Calu3 (cell line): Measurements from ENCODE around the gene DDOST. TPM values are rescaled to one million over a fixed set of nuclear protein-coding genes. Genes with fewer than 3 reads are reported as not detected.

ENCODE experiments used
- BruUV-seq: library from RNA; stranded (reverse); fragments of 400-500 nt; replicated peaks from 2 replicates; lab custom pipeline; 2021; lab: Mats Ljungman, UMichigan
- CTCF ChIA-PET: fragments of 300-600 bp; sonication (Branson Sonifier 250); formaldehyde crosslinking; loops from one replicate; lab custom pipeline; 2022; ENCODE audit warnings: antibody characterized with exemption; lab: Charles Lee
- DNase-seq: peaks from one replicate; pipeline ENCODE4 v3.0.0; 2022
- H3K27ac Mint-ChIP-seq: one replicate; pipeline ENCODE4 v1.8.0; 2022; ENCODE audit warnings: mixed read lengths; ENCODE audit not compliant: unreplicated experiment
- H3K27me3 Mint-ChIP-seq: one replicate; pipeline ENCODE4 v1.8.0; 2022; ENCODE audit warnings: mixed read lengths; ENCODE audit not compliant: unreplicated experiment
- H3K36me3 Mint-ChIP-seq: one replicate; pipeline ENCODE4 v1.8.0; 2022; ENCODE audit warnings: mild to moderate bottlenecking, moderate library complexity, mixed read lengths; ENCODE audit not compliant: insufficient read depth, unreplicated experiment
- H3K4me1 Mint-ChIP-seq: one replicate; pipeline ENCODE4 v1.8.0; 2022; ENCODE audit warnings: mild to moderate bottlenecking, low read depth, mixed read lengths; ENCODE audit not compliant: unreplicated experiment
- H3K4me3 Mint-ChIP-seq: one replicate; pipeline ENCODE4 v1.8.0; 2022; ENCODE audit warnings: mild to moderate bottlenecking, low read depth, moderate library complexity, mixed read lengths; ENCODE audit not compliant: unreplicated experiment
- H3K9me3 Mint-ChIP-seq: one replicate; pipeline ENCODE4 v1.8.0; 2022; ENCODE audit warnings: low read depth, mixed read lengths; ENCODE audit not compliant: unreplicated experiment
- CTCF ChIP-seq: fragments of 200-600 bp; IDR thresholded peaks from one replicate; pipeline ENCODE4 v1.8.0; 2022; ENCODE audit warnings: antibody characterized with exemption; ENCODE audit not compliant: unreplicated experiment
- intact Hi-C: fragments of 100-400 bp; cut with micrococcal nuclease; formaldehyde crosslinking; loops from one replicate; pipeline ENCODE4 v1.10.0; 2022; ENCODE audit not compliant: unreplicated experiment
- total RNA-seq: library from RNA; stranded (reverse); gene quantifications from 2 replicates; pipeline ENCODE4 v1.2.3, GENCODE V29; 2022

Gene DDOST
- total RNA-seq, 1 experiment from 2014 or later = 266 TPM

GRCh38 chr1:20708057-20708456 is 46.9 kb upstream of the DDOST start:
- H3K4me1 Mint-ChIP-seq = no peaks in the 10 kb centered on the region
- intact Hi-C loops = no loop called here
- peaks cover 9% of the 10 kb centered on the region for H3K27me3 Mint-ChIP-seq
- CTCF ChIA-PET = no interaction called here
- H3K36me3 Mint-ChIP-seq = no peaks in the 10 kb centered on the region
- no peak overlapping the region for H3K4me3 Mint-ChIP-seq
- TF ChIP-seq CTCF = no peak
- no peak overlapping the region for H3K27ac Mint-ChIP-seq
- no TSS peak for BruUV-seq
- DNase-seq = no peak
- peaks cover 2% of the 10 kb centered on the region for H3K9me3 Mint-ChIP-seq

DNA sequence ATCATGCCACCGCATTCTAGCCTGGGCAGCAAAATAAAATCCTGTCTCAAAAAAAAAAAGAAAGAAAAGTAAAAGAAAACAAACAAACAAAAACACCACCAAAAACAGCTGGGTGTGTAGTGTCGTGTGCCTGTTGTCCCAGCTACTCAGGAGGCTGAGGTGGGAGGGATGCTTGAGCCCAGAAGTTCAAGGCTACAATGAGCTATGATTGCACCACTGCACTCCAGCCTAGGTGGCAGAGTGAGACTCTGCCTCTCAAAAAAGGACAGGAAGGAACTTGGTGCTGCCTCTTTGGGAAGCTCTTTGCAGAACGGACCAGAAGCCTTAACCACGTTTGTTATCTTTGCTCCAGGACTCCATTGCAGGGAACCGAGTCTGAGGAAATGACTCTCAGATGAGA is 45.7 kb upstream of the DDOST start:
- intact Hi-C loops = no loop called here

DNA sequence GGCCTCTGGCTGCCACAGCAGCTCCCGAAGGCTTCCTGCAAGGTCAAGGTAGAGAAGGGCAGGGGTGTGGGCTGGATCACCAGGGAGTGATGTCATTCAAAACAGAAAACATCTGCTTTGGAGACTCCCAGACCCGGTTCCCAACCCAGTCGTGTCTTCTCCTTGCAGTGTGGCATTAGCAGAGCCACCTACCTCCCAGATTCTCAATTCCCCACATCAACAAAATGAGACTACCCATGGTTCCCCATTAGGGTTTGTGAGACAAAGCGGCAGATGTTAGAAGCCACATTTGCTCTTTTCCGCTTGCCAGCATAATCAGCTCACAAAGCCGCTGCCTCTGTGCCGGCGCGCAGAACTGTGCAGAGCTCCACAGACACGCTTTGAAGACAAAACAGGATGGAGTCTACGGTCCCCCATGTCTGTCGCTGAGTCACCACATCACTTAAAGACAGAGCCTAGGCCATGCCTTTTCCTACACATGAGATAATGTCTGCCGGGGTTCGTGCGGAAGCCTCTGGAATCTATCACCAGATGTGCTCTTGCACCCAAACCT is 44.1 kb upstream of the DDOST start:
- no TSS peak for BruUV-seq

More for the DNA sequence above, 45.7 kb upstream of the DDOST start:
- no peaks in the 10 kb centered on the region for H3K36me3 Mint-ChIP-seq
- no peak for TF ChIP-seq CTCF
- DNase-seq = no peak
- peaks cover 3% of the 10 kb centered on the region for H3K9me3 Mint-ChIP-seq
- H3K4me1 Mint-ChIP-seq = no peaks in the 10 kb centered on the region
- no peak overlapping the region for H3K27ac Mint-ChIP-seq
- H3K27me3 Mint-ChIP-seq = peaks cover 18% of the 10 kb centered on the region
- no TSS peak for BruUV-seq
- no peak overlapping the region for H3K4me3 Mint-ChIP-seq
- CTCF ChIA-PET = interaction anchor here (0.6 to 1.4 kb wide), 3 partner anchors 10 to 79 kb away, joined by 3 to 4 read pairs (median 3); no protein-coding TSS in a partner anchor

DNA sequence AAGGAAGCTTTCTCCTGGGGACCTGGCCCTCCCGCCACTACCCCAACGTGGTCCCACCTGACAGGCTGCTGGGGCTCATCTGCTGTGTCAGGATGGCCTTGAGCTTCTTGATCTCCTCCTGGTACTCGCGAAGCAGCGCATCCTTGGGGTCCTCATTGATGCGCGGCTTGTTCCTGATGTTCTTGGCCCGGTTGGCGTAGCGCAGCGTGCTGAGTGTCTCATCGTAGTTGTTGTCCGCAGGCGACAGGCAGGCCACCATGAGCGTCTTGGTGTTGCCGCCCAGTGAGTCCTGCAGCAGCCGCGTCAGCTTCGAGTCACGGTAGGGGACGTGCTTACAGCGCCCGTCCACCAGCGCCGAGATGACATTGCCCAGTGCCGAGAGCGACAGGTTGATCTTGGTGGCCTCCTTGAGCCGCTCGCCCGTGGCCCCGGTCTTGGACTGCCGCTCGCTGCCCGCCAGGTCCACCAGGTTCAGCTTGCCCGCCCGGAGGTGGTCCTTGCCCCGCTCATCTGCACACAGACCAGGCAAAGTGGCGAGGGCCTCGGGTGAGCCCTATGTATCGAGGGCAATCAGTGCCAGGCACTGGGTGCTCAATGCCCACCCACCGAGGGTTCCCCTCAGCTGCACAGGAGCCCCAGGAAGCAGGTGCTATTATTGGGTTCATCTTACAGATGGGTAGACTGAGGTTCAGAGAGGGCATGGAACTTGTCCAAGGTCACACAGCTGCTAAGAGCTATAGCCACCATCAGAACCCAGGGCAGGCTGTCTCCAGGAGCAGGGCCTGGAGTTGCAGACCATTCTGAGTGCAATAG is 43.4 kb upstream of the DDOST start:
- Mint-ChIP-seq H3K4me1 (no peaks in the 10 kb centered on the region), H3K36me3 (no peaks in the 10 kb centered on the region), H3K9me3 (peaks cover 3% of the 10 kb centered on the region), H3K4me3 (no peak overlapping the region), H3K27me3 (peaks cover 18% of the 10 kb centered on the region), H3K27ac (no peak overlapping the region)
- intact Hi-C loops = no loop called here
- BruUV-seq = no TSS peak
- no peak for DNase-seq
- TF ChIP-seq CTCF = no peak
- CTCF ChIA-PET = no interaction called here

More for the DNA sequence above, 44.1 kb upstream of the DDOST start:
- H3K36me3 Mint-ChIP-seq = no peaks in the 10 kb centered on the region
- CTCF ChIA-PET = no interaction called here
- no peak overlapping the region for H3K27ac Mint-ChIP-seq
- no peak for TF ChIP-seq CTCF
- H3K4me1 Mint-ChIP-seq = no peaks in the 10 kb centered on the region
- H3K9me3 Mint-ChIP-seq = peaks cover 3% of the 10 kb centered on the region
- no peak overlapping the region for H3K4me3 Mint-ChIP-seq
- intact Hi-C loops = no loop called here
- peaks cover 18% of the 10 kb centered on the region for H3K27me3 Mint-ChIP-seq
- no peak for DNase-seq
